ENCODE measurements around the gene EVX2.

- TF ChIP-seq ATF1 (CRISPR knock-in tag; IDR thresholded peaks at IDR 0.05) (no peak), CTCF (IDR thresholded peaks at IDR 0.05) (no peak), GRHL2 (CRISPR knock-in tag; IDR thresholded peaks at IDR 0.05; ENCODE audit: insufficient replicate concordance, severe bottlenecking) (no peak)
- TF ChIP-seq, protein P1, sequence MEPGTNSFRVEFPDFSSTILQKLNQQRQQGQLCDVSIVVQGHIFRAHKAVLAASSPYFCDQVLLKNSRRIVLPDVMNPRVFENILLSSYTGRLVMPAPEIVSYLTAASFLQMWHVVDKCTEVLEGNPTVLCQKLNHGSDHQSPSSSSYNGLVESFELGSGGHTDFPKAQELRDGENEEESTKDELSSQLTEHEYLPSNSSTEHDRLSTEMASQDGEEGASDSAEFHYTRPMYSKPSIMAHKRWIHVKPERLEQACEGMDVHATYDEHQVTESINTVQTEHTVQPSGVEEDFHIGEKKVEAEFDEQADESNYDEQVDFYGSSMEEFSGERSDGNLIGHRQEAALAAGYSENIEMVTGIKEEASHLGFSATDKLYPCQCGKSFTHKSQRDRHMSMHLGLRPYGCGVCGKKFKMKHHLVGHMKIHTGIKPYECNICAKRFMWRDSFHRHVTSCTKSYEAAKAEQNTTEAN (CRISPR knock-in tag; IDR thresholded peaks at IDR 0.05) = no peak
Measured at GRCh38 chr2:176117162-176117822, 33.5 kb upstream of the EVX2 start.

All from WTC11 (cell line).